Stimulated activated CD8-positive, alpha-beta memory T cell treated with anti-CD3 and anti-CD28 coated beads, Interleukin-2, amount 100 ng/mL, for 1 hour (primary cell): ENCODE data around the gene PSMD11.
A peak's percentile ranks its signal among the peaks of the same experiment; 100 is the strongest.

Experiments
- DNase-seq, 2 donors: peaks; one replicate each; pipeline ENCODE4 v3.0.0-alpha.2; 2020; ENCODE audit warnings: low read depth in 2 of 2

PSMD11 gene

GRCh38 chr17:32464374-32464773 is 20.1 kb downstream of the PSMD11 start:
- DNase-seq: no peak

- no peak for DNase-seq
Measured at GRCh38 chr17:32467949-32468348, 23.6 kb downstream of the PSMD11 start.

DNA sequence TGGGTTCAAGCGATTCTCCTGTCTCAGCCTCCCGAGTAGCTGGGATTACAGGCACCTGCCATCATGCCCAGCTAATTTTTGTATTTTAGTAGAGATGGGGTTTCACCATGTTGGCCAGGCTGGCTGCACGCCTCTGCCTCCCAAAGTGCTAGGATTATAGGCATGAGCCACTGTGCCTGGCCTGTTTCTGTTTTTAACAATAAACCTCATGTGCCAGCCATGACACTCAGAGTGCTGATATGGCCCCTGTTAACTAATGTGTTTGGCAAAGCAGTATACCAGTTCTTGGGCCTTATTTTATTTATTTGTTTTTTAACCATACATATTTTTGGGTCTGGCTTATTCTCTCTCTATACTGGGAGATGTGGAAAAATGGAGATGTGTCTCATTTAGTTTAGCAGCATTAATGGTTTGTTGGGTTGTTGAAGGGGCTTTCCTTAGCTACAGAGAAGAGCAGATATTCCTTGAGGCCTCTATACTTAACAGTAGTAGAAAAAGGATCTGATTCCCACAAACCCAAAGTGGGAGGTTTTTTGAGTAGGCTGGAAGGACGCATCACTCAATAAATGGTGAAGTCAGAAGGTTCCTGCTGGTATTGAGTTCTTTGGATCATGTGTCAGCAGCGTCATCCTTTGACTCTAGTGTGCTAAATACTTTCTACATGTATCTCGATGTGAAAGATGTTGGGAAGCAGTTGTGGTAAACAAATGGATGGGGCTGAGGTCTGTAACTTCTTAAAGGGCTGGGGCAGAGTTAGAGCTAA is 26.3 kb downstream of the PSMD11 start:
- DNase-seq: no peak

- no peak for DNase-seq
Measured at GRCh38 chr17:32471652-32472051, 27.3 kb downstream of the PSMD11 start.

DNA sequence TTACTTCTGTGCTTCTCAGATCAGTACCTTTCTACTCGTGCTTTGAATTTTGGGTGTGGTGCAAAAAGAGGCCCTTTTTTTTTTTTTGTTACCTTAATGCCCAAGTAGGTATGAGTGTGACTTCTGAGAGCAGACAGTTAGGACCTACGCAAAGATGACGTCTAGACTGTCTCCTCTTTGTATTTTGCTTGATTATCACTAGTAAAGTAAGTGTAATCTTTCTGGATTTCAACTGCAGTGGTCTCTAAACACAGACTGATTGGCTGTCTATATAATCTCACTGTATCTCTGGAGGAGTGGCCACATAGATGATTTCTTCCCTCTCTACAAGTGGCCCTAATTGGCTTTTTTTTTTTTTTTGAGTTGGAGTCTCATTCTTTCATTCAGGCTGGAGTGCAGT is 30.9 kb downstream of the PSMD11 start:
- no peak for DNase-seq

DNA sequence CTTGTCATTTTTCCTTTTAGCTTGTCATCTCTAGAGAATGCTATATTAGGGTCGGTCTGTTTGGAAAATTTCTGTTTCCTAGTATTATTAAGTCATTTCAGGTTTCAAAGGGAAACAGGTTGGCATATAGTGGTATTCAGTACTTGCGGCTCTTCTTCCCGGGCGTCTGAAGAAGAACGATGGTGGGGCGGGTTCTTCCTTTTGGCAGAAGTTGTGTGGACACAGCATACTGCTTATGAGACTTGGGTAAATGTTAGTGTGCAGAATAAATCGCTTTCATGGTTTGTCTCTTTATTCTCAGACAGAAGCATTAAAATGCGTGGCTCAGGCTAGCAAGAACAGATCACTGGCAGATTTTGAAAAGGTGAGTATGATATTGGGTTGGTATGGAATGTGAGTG is 32.9 kb downstream of the PSMD11 start:
- no peak for DNase-seq

DNA sequence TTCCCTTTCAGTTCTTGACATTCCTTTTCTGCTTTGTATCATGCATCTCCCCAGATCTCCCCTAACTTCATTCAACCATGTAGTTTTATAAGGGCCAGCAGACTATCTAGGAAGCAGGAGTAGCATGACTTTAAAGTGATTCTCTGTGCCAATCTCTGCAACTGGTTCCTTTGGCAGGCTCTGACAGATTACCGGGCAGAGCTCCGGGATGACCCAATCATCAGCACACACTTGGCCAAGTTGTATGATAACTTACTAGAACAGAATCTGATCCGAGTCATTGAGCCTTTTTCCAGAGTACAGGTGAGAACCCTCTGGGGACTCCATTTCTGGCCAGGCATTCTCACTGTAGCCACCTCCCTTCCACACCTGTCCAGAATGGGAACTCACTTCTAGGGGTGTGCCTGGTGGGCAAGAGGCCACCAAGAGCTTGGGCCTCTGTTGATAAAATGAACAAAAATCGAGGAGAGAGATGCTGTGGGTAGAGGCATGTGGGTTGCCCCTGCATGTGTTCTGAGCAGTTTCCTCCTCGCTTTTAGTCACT is 34.8 kb downstream of the PSMD11 start:
- no peak for DNase-seq

DNA sequence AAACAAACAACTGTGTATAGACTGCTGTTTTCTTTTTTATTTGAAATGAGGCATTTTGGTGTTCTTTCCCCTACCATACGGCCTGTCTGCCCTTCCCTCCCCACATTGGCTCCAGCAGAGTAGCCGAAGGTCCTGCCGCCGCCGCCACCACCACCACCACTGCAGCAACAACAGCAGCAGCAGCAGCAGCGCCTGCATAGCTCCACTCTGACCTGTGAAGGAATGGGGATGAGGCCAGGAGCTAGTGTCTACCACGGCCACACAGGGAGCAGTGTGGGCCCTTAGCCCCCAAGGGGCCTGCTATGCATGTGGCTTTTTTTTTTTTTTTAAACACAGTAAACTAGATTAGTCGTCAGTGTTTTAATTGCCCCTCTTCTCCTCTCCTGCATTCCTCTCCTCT is 36.9 kb downstream of the PSMD11 start:
- no peak for DNase-seq

GRCh38 chr17:32482568-32483320 is 38.4 kb downstream of the PSMD11 start:
- no peak for DNase-seq

DNA sequence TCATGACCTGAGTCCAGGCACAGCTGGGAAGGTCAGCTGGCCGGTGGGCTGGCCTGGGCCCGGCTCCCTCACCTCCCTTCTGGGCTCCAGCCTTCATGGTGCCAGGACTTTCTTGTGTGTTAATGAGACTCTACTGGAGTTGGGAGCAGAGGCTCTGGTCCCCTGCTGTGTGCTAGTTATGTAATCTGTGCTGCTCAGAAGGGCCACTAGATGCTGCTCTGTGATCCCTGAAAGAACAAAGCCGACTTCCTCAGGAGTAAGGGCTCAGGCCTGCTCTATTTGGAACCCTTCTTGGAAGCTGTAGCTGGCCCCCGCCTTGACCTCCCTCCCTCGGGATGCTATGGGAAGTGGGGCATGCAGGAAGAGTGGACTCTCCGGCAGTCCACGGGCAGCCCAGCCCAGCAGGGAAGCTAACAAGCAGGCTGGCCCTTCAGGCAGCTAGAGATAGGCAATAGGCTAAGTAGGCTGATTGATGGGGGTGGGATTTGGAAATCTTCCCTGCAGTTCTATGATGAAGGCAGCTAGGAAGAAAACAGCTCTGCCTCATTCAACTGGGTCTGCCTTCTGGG is 39.2 kb downstream of the PSMD11 start:
- peak in 1 of 2 donors; percentile 8 for DNase-seq

DNA sequence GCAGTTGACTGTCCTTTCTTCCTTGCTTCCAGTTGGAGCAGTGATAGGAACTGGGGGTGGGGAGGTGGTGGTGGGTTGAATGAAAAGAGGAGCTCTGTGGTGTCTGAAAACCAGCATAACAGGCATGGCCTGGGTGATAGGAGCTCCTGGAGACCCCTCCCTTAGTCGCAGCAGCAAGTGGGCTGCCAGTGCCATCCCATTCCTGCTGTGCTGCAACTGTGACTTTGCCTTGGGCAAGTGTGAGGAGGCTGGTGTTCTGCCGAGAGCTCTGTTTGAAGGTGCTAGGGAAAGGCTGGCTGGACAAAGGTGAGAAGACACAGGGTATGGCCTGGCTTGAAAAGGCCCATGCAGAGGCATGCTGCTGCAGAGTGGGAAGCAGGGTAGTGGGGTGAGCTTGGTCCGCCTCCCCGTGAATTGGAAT is 39.7 kb downstream of the PSMD11 start:
- no peak for DNase-seq

GRCh38 chr17:32484628-32485027 is 40.3 kb downstream of the PSMD11 start:
- no peak for DNase-seq

DNA sequence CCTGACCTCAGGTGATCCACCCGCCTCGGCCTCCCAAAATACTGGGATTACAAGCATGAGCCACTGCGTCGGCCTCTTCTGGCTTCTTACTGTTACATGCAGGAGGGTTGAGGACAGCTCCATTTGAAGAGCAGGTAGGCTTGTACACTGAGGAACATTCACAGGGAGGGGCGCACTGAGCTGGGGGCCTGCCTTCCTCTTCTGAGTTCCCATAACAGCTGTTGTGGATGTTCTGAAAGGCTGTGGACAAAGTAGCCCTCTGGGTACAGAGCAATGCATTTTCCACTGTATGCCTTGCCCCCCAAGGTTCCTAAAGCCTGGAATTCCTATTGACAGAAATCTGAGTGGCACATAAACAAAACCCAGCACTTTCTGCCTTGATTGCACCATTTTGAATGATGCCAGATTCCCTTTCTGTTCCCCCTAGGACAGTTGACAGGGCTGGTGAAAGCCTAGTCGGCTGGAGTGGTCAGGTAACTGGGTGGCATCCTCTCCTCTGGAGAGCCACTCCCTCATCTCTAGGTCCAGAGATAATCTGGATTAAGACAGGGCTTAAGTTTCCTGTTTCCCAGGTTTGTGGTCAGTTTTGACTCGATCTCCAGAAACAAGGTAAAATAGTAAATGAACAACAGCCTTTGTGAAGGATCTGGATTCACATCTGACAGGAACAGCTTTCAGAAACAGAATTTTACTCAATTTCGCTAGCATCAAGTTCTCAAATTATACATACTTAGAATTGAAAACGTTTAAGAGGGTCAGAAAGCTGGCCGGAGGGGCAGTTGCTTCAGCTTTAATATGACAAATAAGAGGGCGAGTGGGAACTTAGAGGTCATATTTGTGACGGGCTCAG is 41.2 kb downstream of the PSMD11 start:
- DNase-seq: no peak

GRCh38 chr17:32486111-32486700 is 41.9 kb downstream of the PSMD11 start:
- peak; percentile 33 to 45 for DNase-seq

- peak; percentile 22 to 48 for DNase-seq
Measured at GRCh38 chr17:32486701-32487472, 42.6 kb downstream of the PSMD11 start, which contains the start of gene CDK5R1. Gene CDK5R1 (plus strand): TSS chr17:32486993. CDS start chr17:32487621, 628 bp downstream.

GRCh38 chr17:32487473-32488176 is 43.3 kb downstream of the PSMD11 start:
- DNase-seq: no peak

DNA sequence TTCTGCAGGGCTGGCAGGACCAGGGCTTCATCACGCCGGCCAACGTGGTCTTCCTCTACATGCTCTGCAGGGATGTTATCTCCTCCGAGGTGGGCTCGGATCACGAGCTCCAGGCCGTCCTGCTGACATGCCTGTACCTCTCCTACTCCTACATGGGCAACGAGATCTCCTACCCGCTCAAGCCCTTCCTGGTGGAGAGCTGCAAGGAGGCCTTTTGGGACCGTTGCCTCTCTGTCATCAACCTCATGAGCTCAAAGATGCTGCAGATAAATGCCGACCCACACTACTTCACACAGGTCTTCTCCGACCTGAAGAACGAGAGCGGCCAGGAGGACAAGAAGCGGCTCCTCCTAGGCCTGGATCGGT is 43.9 kb downstream of the PSMD11 start:
- no peak for DNase-seq

- no peak for DNase-seq
Measured at GRCh38 chr17:32488604-32489180, 44.4 kb downstream of the PSMD11 start.

DNA sequence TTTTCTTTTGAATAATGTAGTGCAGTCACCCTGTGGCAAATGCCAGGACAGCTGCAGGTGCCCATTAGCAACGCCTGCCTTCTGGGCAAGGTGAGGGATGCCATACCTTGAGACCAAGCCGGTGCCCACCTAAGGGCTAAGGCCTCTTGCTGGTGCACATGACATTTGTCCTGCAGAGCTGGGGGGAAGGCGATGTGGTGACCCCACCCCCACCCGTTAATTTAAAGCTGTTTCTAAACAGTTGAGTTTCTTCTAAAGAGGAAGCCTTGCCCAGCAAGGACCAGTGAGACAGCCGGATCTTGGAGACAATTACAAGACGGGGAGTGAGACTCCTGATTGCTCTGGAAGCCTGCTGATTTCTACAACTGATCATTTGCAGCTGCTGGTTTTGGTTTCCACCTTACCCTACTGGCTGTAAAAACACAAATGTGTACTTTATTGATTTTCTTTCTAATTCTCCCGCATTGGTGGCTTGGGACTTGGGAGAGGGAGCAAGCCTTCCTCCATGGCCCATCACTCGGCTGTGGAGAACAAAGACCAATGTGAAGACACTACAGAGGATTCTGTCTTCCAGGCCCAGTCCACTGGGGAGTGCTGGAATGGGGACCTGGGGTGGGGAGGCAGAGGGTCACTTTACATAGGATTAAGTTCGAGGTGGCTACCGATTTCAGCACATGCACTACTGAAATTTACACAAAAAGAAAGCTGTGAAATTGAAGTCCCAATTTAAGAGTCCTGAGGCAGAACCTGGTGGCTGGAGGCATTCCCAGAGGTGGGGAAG is 45.2 kb downstream of the PSMD11 start:
- no peak for DNase-seq
